Natural killer cell (primary cell): ENCODE measurements around the gene UAP1L1. TPM values are rescaled to one million over a fixed set of nuclear protein-coding genes. Genes with fewer than 3 reads are reported as not detected.

Experiments
- ATAC-seq, 3 donors: fragments of 150-1000 bp in 2 of 3; fragments of 200-7000 bp in 1 of 3; cut with Tn5 transposase; 1 replicate in 1 of 3; 2 replicates in 2 of 3; pipeline ENCODE4 v1.10.0; 2021; ENCODE audit warnings: mild to moderate bottlenecking in 2 of 3, moderate library complexity in 2 of 3
- DNase-seq, 2 donors: peaks; one replicate each; pipeline versions ENCODE4 v3.0.0 to v3.0.0-alpha.2; 2013 to 2021; ENCODE audit warnings: mixed read lengths in 1 of 2
- H3K27ac ChIP-seq: one replicate; pipeline ENCODE4 v1.5.1; 2013; ENCODE audit warnings: mild to moderate bottlenecking, low read length
- H3K27me3 ChIP-seq: one replicate; pipeline ENCODE4 v1.6.1; 2013; ENCODE audit warnings: low read length; ENCODE audit not compliant: control insufficient read depth, insufficient read depth
- H3K36me3 ChIP-seq: one replicate; pipeline ENCODE4 v1.6.1; 2013; ENCODE audit warnings: low read length; ENCODE audit not compliant: control insufficient read depth, insufficient read depth
- H3K4me1 ChIP-seq: one replicate; pipeline ENCODE4 v1.6.1; 2013; ENCODE audit warnings: low read length; ENCODE audit not compliant: control insufficient read depth, insufficient read depth
- H3K4me3 ChIP-seq: one replicate; pipeline ENCODE4 v1.5.1; 2013; ENCODE audit warnings: low read length
- H3K9me3 ChIP-seq: one replicate; pipeline ENCODE4 v1.6.1; 2013; ENCODE audit warnings: low read length; ENCODE audit not compliant: control insufficient read depth, insufficient read depth
- H3K27ac Mint-ChIP-seq, 2 donors: one replicate each; pipeline ENCODE4 v1.8.0; 2022; ENCODE audit warnings: mild to moderate bottlenecking in 2 of 2, mixed read lengths in 2 of 2, moderate library complexity in 1 of 2
- H3K27me3 Mint-ChIP-seq, 2 donors: one replicate each; pipeline ENCODE4 v1.8.0; 2022; ENCODE audit warnings: low read depth in 2 of 2, mixed read lengths in 2 of 2
- H3K36me3 Mint-ChIP-seq: one replicate; pipeline ENCODE4 v1.8.0; 2022; ENCODE audit warnings: mixed read lengths
- H3K4me1 Mint-ChIP-seq, 2 donors: one replicate each; pipeline ENCODE4 v1.8.0; 2022; ENCODE audit warnings: mixed read lengths in 2 of 2
- H3K4me3 Mint-ChIP-seq: one replicate; pipeline ENCODE4 v1.8.0; 2022; ENCODE audit warnings: mild to moderate bottlenecking, moderate library complexity, mixed read lengths
- H3K9me3 Mint-ChIP-seq, 2 donors: one replicate each; pipeline ENCODE4 v1.8.0; 2022; ENCODE audit warnings: mixed read lengths in 2 of 2
- WGBS: methylation state at CpG from one replicate; pipeline ENCODE4 v1.1.7; 2013; ENCODE audit warnings: missing lambda C conversion rate; ENCODE audit not compliant: insufficient coverage; 5-methylcytosine and 5-hydroxymethylcytosine counted together
- intact Hi-C: fragments of 100-400 bp; cut with micrococcal nuclease; formaldehyde crosslinking; loops from one replicate; pipeline ENCODE4 v1.14.2; 2022
- total RNA-seq, 4 donors: library from RNA; stranded (reverse); fragments of 120-200 nt in 1 of 4; gene quantifications; one replicate each; pipeline versions ENCODE4 v1.2.3 to v1.2.4, GENCODE V29; 2013 to 2022
- TF ChIP-seq, protein P1 (sequence below): fragments of 200-600 bp; IDR thresholded peaks from one replicate; pipeline ENCODE4 v1.8.0; 2022; ENCODE audit warnings: antibody characterized with exemption

Gene UAP1L1
- total RNA-seq, 3 donors from 2014 or later (not counting 1 experiment from before 2014, with no cell fraction given): 10.5 to 25.8 (median 19.3) TPM

DNA sequence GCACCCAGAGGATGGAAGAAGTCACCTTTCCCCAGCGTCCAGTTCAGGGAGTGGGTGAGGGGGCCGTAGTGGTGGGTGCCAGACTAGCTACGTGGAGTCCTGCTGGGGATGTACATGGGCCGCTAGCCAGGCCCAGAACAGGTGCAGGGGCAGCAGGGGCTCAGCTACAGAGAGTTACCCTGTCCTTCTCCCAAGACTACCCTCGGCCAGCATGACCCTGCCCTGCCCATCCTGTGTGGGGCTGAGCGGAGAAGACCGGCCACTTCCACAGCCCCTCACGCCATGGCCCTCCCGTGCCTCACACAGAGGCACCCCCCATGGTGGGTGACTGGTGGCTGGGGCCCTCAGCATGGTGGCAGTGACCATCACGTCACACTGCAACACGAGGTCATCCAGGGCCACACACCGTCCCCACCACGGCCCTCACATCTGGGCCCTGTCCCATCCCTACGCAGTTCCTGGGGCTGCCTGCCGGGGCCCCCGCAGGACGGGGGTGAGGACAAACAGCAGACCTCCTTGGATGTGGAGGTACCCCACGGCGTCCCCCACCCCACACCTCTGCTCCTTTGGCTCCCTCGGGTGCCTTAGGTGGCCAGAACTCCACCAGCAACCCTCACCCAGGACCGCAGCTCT is 38.2 kb downstream of the UAP1L1 start:
- no peak for ATAC-seq
- H3K27me3 Mint-ChIP-seq: no peaks in the 10 kb centered on the region
- Histone ChIP-seq H3K27me3 (no peaks in the 10 kb centered on the region), H3K27ac (no peak overlapping the region), H3K4me1 (peaks cover 18% of the 10 kb centered on the region), H3K9me3 (no peaks in the 10 kb centered on the region), H3K36me3 (peaks cover 13% of the 10 kb centered on the region), H3K4me3 (peak overlapping the region; percentile 33)
- H3K36me3 Mint-ChIP-seq: no peaks in the 10 kb centered on the region
- WGBS: 92% methylated on average over 21 of the region's 21 CpGs
- H3K27ac Mint-ChIP-seq: no peak overlapping the region
- no peaks in the 10 kb centered on the region for H3K4me1 Mint-ChIP-seq
- no peaks in the 10 kb centered on the region for H3K9me3 Mint-ChIP-seq
- peak in 1 of 2 donors; percentile 6 for DNase-seq
- intact Hi-C loops: loop anchor here (5.0 kb wide), 1 partner anchor 112 kb away; the partner anchor contains the start of genes CYSRT1 and RNF224
- H3K4me3 Mint-ChIP-seq: peak overlapping the region; percentile 25
- TF ChIP-seq, protein P1, sequence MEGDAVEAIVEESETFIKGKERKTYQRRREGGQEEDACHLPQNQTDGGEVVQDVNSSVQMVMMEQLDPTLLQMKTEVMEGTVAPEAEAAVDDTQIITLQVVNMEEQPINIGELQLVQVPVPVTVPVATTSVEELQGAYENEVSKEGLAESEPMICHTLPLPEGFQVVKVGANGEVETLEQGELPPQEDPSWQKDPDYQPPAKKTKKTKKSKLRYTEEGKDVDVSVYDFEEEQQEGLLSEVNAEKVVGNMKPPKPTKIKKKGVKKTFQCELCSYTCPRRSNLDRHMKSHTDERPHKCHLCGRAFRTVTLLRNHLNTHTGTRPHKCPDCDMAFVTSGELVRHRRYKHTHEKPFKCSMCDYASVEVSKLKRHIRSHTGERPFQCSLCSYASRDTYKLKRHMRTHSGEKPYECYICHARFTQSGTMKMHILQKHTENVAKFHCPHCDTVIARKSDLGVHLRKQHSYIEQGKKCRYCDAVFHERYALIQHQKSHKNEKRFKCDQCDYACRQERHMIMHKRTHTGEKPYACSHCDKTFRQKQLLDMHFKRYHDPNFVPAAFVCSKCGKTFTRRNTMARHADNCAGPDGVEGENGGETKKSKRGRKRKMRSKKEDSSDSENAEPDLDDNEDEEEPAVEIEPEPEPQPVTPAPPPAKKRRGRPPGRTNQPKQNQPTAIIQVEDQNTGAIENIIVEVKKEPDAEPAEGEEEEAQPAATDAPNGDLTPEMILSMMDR: no peak

DNA sequence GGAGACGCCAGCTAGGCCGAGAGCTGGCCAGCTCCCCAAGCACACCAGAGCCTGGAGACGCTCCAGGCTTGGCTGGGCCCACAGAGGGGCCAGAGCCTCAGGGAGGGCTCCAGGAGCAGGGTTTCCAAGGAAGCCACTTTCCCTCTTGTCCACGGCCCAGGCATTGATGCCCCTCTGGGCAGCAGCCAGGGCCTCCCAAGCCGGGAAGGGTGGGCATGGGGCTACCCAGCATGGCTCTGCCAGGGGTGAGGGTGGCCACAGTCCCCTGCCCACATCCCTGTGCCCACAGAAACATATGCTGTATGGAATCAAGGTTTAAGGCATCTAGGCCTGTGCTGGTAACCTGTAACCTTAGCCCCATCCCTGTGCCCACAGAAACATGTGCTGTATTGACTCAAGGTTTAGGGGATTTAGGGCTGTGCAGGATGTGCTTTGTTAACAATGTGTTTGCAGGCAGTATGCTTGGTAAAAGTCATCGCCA is 38.8 kb downstream of the UAP1L1 start:
- intact Hi-C loops: loop anchor here (5.0 kb wide), 1 partner anchor 111 kb away; the partner anchor contains the start of genes CYSRT1 and RNF224
- no peak for ATAC-seq

GRCh38 chr9:137116728-137117127 is 39.4 kb downstream of the UAP1L1 start:
- Mint-ChIP-seq H3K27me3 (no peaks in the 10 kb centered on the region), H3K4me3 (no peak overlapping the region), H3K36me3 (no peaks in the 10 kb centered on the region), H3K9me3 (no peaks in the 10 kb centered on the region), H3K4me1 (no peaks in the 10 kb centered on the region), H3K27ac (no peak overlapping the region)
- no peaks in the 10 kb centered on the region for H3K27me3 ChIP-seq
- DNase-seq (no peak), ATAC-seq (no peak)
- no peaks in the 10 kb centered on the region for H3K9me3 ChIP-seq
- TF ChIP-seq, protein P1: no peak
- peaks cover 4% of the 10 kb centered on the region for H3K36me3 ChIP-seq
- H3K4me1 ChIP-seq: peaks cover 18% of the 10 kb centered on the region
- 95% methylated on average over 17 of the region's 17 CpGs for WGBS
- no peak overlapping the region for H3K4me3 ChIP-seq
- H3K27ac ChIP-seq: no peak overlapping the region
- intact Hi-C loops: loop anchor here (5.0 kb wide), 1 partner anchor 111 kb away; the partner anchor contains the start of genes CYSRT1 and RNF224

More for the DNA sequence above, 38.8 kb downstream of the UAP1L1 start:
- Histone ChIP-seq H3K4me3 (no peak overlapping the region), H3K27ac (no peak overlapping the region), H3K9me3 (no peaks in the 10 kb centered on the region), H3K36me3 (peaks cover 8% of the 10 kb centered on the region), H3K27me3 (no peaks in the 10 kb centered on the region), H3K4me1 (peaks cover 18% of the 10 kb centered on the region)
- H3K9me3 Mint-ChIP-seq: no peaks in the 10 kb centered on the region
- peak overlapping the region; percentile 25 for H3K4me3 Mint-ChIP-seq
- no peaks in the 10 kb centered on the region for H3K36me3 Mint-ChIP-seq
- DNase-seq: no peak
- no peaks in the 10 kb centered on the region for H3K4me1 Mint-ChIP-seq
- 76% methylated on average over 6 of the region's 6 CpGs for WGBS
- H3K27ac Mint-ChIP-seq: no peak overlapping the region
- TF ChIP-seq, protein P1: no peak
- no peaks in the 10 kb centered on the region for H3K27me3 Mint-ChIP-seq
